Endothelial cell of umbilical vein (primary cell): ENCODE data around the gene SLC4A11. TPM values are rescaled to one million over a fixed set of nuclear protein-coding genes. Genes with fewer than 3 reads are reported as not detected.

Experiments
- BruUV-seq: library from RNA; stranded (reverse); fragments of 400-500 nt; replicated peaks from 2 replicates; lab custom pipeline; 2021; lab: Mats Ljungman, UMichigan
- CTCF ChIA-PET: fragments of 300-600, 350-600 bp; sonication (Branson Sonifier 250); formaldehyde crosslinking; loops from one replicate; lab custom pipeline; 2021; ENCODE audit warnings: antibody characterized with exemption, inconsistent platforms; lab: Charles Lee
- POLR2A ChIA-PET: fragments of 300-600, 350-600 bp; sonication (Branson Sonifier 250); formaldehyde crosslinking; loops from one replicate; lab custom pipeline; 2021; ENCODE audit warnings: antibody characterized with exemption, inconsistent platforms; lab: Charles Lee
- DNase-seq: peaks from one replicate; pipeline ENCODE4 v3.0.0-alpha.2; 2011; ENCODE audit warnings: low read depth, low spot score
- FAIRE-seq: peaks from 2 replicates; lab custom pipeline; 2011; peaks lifted over from hg19 to GRCh38; lab: Jason Lieb, UNC
- H2AFZ ChIP-seq: 2 replicates; pipeline ENCODE4 v1.6.0; 2012; ENCODE audit warnings: low read depth, low read length, control low read depth, inconsistent platforms
- H3K27ac ChIP-seq: 2 replicates; pipeline ENCODE4 v1.5.1; 2011; ENCODE audit warnings: low read depth, mild to moderate bottlenecking, control low read depth, low read length, moderate library complexity; ENCODE audit not compliant: insufficient read depth
- H3K27me3 ChIP-seq, 2 experiments: 2 replicates each; pipeline versions ENCODE4 v1.6.0 to v1.6.1; 2011; ENCODE audit warnings: low read length in 2 of 2, mixed read lengths in 1 of 2; ENCODE audit not compliant: control insufficient read depth in 2 of 2, insufficient read depth in 2 of 2
- H3K36me3 ChIP-seq, 2 experiments: 2 replicates in 1 of 2; 3 replicates in 1 of 2; pipeline ENCODE4 v1.5.1; 2011; ENCODE audit warnings: low read length in 2 of 2, mild to moderate bottlenecking in 1 of 2, moderate library complexity in 1 of 2; ENCODE audit not compliant: control insufficient read depth in 2 of 2, insufficient read depth in 2 of 2; ENCODE audit errors: extremely low read depth in 1 of 2
- H3K4me1 ChIP-seq: 3 replicates; pipeline ENCODE4 v1.5.1; 2011; ENCODE audit warnings: mild to moderate bottlenecking, low read length; ENCODE audit not compliant: control insufficient read depth, insufficient read depth; ENCODE audit errors: extremely low read depth
- H3K4me2 ChIP-seq: 2 replicates; pipeline ENCODE4 v1.6.1; 2011; ENCODE audit warnings: low read length, control low read depth, mixed read lengths; ENCODE audit not compliant: insufficient read depth
- H3K4me3 ChIP-seq, 3 experiments: fragments of 200-600 bp in 1 of 3; sonication (generic), shearing (Covaris generic) in 1 of 3; replicated peaks in 1 of 3; 2 replicates each; pipeline ENCODE4 v1.5.1; 2011 to 2016; ENCODE audit warnings: control low read depth in 3 of 3, low read length in 3 of 3, mild to moderate bottlenecking in 2 of 3, inconsistent platforms in 1 of 3, low read depth in 1 of 3, moderate library complexity in 1 of 3; ENCODE audit not compliant: insufficient read depth in 1 of 3
- H3K79me2 ChIP-seq: 2 replicates; pipeline ENCODE4 v1.6.0; 2012; ENCODE audit warnings: low read length, inconsistent platforms; ENCODE audit not compliant: control insufficient read depth, insufficient read depth
- H3K9ac ChIP-seq: replicated peaks from 2 replicates; pipeline ENCODE3; 2011; ENCODE audit warnings: low read length, control low read depth; ENCODE audit not compliant: insufficient read depth; ENCODE audit errors: extremely low read depth
- H3K9me1 ChIP-seq: replicated peaks from 3 replicates; pipeline ENCODE4 v1.6.0; 2011; ENCODE audit warnings: mild to moderate bottlenecking, low read length; ENCODE audit not compliant: control insufficient read depth, insufficient read depth; ENCODE audit errors: extremely low read depth
- H3K9me3 ChIP-seq: replicated peaks from 2 replicates; pipeline ENCODE4 v1.5.1; 2012; ENCODE audit warnings: low read length, inconsistent platforms; ENCODE audit not compliant: control insufficient read depth, insufficient read depth
- H4K20me1 ChIP-seq: replicated peaks from 2 replicates; pipeline ENCODE3; 2011; ENCODE audit warnings: mild to moderate bottlenecking, low read length; ENCODE audit not compliant: control insufficient read depth, insufficient read depth; ENCODE audit errors: extremely low read depth
- EZH2 ChIP-seq: IDR thresholded peaks from 2 replicates; pipeline ENCODE4 v1.6.1; 2012; ENCODE audit warnings: borderline replicate concordance, low read depth, mild to moderate bottlenecking, moderate library complexity, low read length, inconsistent platforms; ENCODE audit not compliant: severe bottlenecking
- FOS ChIP-seq: IDR thresholded peaks from 2 replicates; pipeline ENCODE4 v1.6.1; 2011; ENCODE audit warnings: mild to moderate bottlenecking, low read length, moderate library complexity, borderline replicate concordance; ENCODE audit not compliant: insufficient read depth
- GATA2 ChIP-seq: IDR thresholded peaks from 2 replicates; pipeline ENCODE4 v1.7.0; 2011; ENCODE audit warnings: low read depth, mild to moderate bottlenecking, moderate library complexity, mixed read lengths, low read length; ENCODE audit not compliant: insufficient read length, insufficient read depth
- JUN ChIP-seq: IDR thresholded peaks from 2 replicates; pipeline ENCODE4 v1.6.1; 2011; ENCODE audit warnings: borderline replicate concordance, low read depth; ENCODE audit not compliant: insufficient read length, insufficient read depth
- MYC ChIP-seq: IDR thresholded peaks from one replicate; pipeline ENCODE4 v1.6.1; 2011; ENCODE audit warnings: mild to moderate bottlenecking, low read depth, low read length
- POLR2A ChIP-seq: IDR thresholded peaks from 2 replicates; pipeline ENCODE4 v1.6.1; 2012; ENCODE audit warnings: low read depth, mild to moderate bottlenecking, control low read depth, low read length
- POLR2AphosphoS5 ChIP-seq: IDR thresholded peaks from 2 replicates; pipeline ENCODE4 v1.6.1; 2012; ENCODE audit warnings: low read depth, mild to moderate bottlenecking, control low read depth, low read length, moderate library complexity; ENCODE audit not compliant: insufficient read depth
- dilution Hi-C: fragments of 300-500 bp; cut with MboI; formaldehyde crosslinking; loops from one replicate; pipeline ENCODE4 v1.15.0; 2019; ENCODE audit warnings: low sequenced_read_pairs; ENCODE audit not compliant: extremely low pct_ligation_motif_present
- intact Hi-C: fragments of 100-400 bp; cut with micrococcal nuclease; formaldehyde crosslinking; loops from one replicate; pipeline ENCODE4 v1.10.0; 2022
- polyA plus RNA-seq, 4 experiments: library from polyadenylated mRNA; depleted of rRNA in 3 of 4; stranded (reverse) in 3 of 4; unstranded in 1 of 4; fragments of >200 nt; gene quantifications; 2 replicates each; pipeline versions ENCODE4 v1.2.1 to v1.2.3, GENCODE V29; 2011 to 2012; ENCODE audit warnings: missing spikeins in 1 of 4
- total RNA-seq: library from RNA; stranded (reverse); gene quantifications from 2 replicates; pipeline ENCODE4 v1.2.3, GENCODE V29; 2021
- TF ChIP-seq, protein P1 (sequence below): IDR thresholded peaks from 2 replicates; pipeline ENCODE4 v1.6.1; 2011; ENCODE audit not compliant: insufficient read depth, insufficient read length
- TF ChIP-seq, protein P2 (sequence below), 2 donors: IDR thresholded peaks; 1 replicate in 1 of 2; 2 replicates in 1 of 2; pipeline ENCODE4 v1.5.1; 2011; ENCODE audit warnings: low read length in 2 of 2, mild to moderate bottlenecking in 2 of 2, moderate library complexity in 2 of 2, control low read depth in 1 of 2, inconsistent platforms in 1 of 2, low read depth in 1 of 2; ENCODE audit not compliant: insufficient read depth in 1 of 2; ENCODE audit errors: extremely low read depth in 1 of 2

The SLC4A11 gene
- total and polyA plus RNA-seq, 2 donors (not counting 3 experiments of a cell fraction or from before 2014, with no cell fraction given), result 5.7 to 10.2 TPM

DNA sequence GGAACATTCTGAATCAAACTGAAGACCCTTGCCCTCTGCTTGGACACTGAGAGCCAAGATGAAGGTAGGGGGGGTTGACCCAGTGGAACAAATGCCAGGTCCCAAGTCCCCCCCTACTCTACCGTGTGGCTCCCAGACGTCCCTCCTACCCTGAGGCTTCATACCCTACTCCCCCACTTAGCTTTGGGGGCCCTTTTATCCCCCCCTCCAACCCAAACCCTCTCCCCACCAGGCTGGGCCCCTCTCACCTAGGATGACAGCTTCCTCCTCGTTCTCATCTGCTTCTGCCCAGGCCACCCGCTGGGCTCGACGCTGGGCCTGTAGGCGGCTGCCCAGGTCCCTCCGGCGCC lies 36.0 kb downstream of the SLC4A11 start:
- Histone ChIP-seq H4K20me1 (no peaks in the 10 kb centered on the region), H3K9ac (peak overlapping the region; percentile 81), H3K27ac (no peak overlapping the region), H2AFZ (peak overlapping the region; percentile 1), H3K27me3 (no peaks in the 10 kb centered on the region), H3K4me2 (peak overlapping the region; percentile 81), H3K9me1 (no peaks in the 10 kb centered on the region), H3K9me3 (no peaks in the 10 kb centered on the region), H3K4me1 (peaks cover 8% of the 10 kb centered on the region), H3K4me3 (peak overlapping the region in 2 of 3 experiments; percentile 69 to 71), H3K36me3 (peaks cover 10 to 14% of the 10 kb centered on the region in 2 experiments), H3K79me2 (peaks cover 18% of the 10 kb centered on the region)
- no TSS peak for BruUV-seq
- DNase-seq (no peak), FAIRE-seq (no peak)
- no peak for TF ChIP-seq POLR2A
- no peak for TF ChIP-seq JUN
- no peak for TF ChIP-seq FOS
- TF ChIP-seq EZH2, result no peak
- TF ChIP-seq POLR2AphosphoS5, result no peak
- TF ChIP-seq, protein P1, sequence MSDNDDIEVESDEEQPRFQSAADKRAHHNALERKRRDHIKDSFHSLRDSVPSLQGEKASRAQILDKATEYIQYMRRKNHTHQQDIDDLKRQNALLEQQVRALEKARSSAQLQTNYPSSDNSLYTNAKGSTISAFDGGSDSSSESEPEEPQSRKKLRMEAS, result no peak
- TF ChIP-seq GATA2, result no peak
- TF ChIP-seq, protein P2, sequence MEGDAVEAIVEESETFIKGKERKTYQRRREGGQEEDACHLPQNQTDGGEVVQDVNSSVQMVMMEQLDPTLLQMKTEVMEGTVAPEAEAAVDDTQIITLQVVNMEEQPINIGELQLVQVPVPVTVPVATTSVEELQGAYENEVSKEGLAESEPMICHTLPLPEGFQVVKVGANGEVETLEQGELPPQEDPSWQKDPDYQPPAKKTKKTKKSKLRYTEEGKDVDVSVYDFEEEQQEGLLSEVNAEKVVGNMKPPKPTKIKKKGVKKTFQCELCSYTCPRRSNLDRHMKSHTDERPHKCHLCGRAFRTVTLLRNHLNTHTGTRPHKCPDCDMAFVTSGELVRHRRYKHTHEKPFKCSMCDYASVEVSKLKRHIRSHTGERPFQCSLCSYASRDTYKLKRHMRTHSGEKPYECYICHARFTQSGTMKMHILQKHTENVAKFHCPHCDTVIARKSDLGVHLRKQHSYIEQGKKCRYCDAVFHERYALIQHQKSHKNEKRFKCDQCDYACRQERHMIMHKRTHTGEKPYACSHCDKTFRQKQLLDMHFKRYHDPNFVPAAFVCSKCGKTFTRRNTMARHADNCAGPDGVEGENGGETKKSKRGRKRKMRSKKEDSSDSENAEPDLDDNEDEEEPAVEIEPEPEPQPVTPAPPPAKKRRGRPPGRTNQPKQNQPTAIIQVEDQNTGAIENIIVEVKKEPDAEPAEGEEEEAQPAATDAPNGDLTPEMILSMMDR (IDR thresholded peaks at IDR 0.05; ENCODE audit: extremely low read depth in 1 of 2, insufficient read depth in 1 of 2, low read depth in 1 of 2, low read length in 2 of 2), result no peak
- TF ChIP-seq MYC, result no peak
- intact Hi-C loops, result no loop called here
- POLR2A ChIA-PET, result no interaction called here
- dilution Hi-C loops, result no loop called here
- CTCF ChIA-PET, result interaction anchor here (1.1 to 2.1 kb wide), 5 partner anchors 43 to 150 kb away, joined by 3 to 6 read pairs (median 4); partner anchors contain the start of genes FASTKD5 and UBOX5
